Skeletal muscle cell (primary cell): Measurements from ENCODE around the gene EIF3J.
A peak's percentile ranks its signal among the peaks of the same experiment; 100 is the strongest.
"Not testable (repeated sequence)": the region's sequence is repeated elsewhere in the genome, so short reads cannot be mapped to it uniquely, and the experiment has no call there.

Experiments
- DNase-seq: peaks from one replicate; pipeline ENCODE4 v3.0.0-alpha.2; 2010; ENCODE audit warnings: low read depth
- H3K4me3 ChIP-seq: 2 replicates; pipeline ENCODE4 v1.5.1; 2011; ENCODE audit warnings: low read depth, mild to moderate bottlenecking, control low read depth, low read length, moderate library complexity

EIF3J gene

GRCh38 chr15:44536962-44537734 is at the start of gene EIF3J:
TSS of gene EIF3J (plus strand) at chr15:44537147. CDS start at chr15:44537195, 48 bp downstream.
- peak within 1 kb of the TSS; percentile 92 for H3K4me3 ChIP-seq
- peak; percentile 91 for DNase-seq

- peak; percentile 60 for DNase-seq
- no peak overlapping the region for H3K4me3 ChIP-seq
Measured at GRCh38 chr15:44489464-44489863, 47.5 kb upstream of the EIF3J start.

GRCh38 chr15:44490622-44491021 is 46.3 kb upstream of the EIF3J start:
- H3K4me3 ChIP-seq: no peak overlapping the region
- no peak for DNase-seq

GRCh38 chr15:44492040-44492439 is 44.9 kb upstream of the EIF3J start:
- no peak overlapping the region for H3K4me3 ChIP-seq
- no peak for DNase-seq

GRCh38 chr15:44492672-44493071 is 44.3 kb upstream of the EIF3J start:
- DNase-seq: no peak
- H3K4me3 ChIP-seq: no peak overlapping the region

- H3K4me3 ChIP-seq: no peak overlapping the region
- no peak for DNase-seq
Measured at GRCh38 chr15:44495562-44495961, 41.4 kb upstream of the EIF3J start.

- DNase-seq: no peak
Measured at GRCh38 chr15:44500555-44500954, 36.4 kb upstream of the EIF3J start.

GRCh38 chr15:44501768-44502366 is 35.1 kb upstream of the EIF3J start:
- H3K4me3 ChIP-seq: no peak overlapping the region
- peak; percentile 4 for DNase-seq

More at GRCh38 chr15:44500555-44500954, 36.4 kb upstream of the EIF3J start:
- no peak overlapping the region for H3K4me3 ChIP-seq

GRCh38 chr15:44516436-44516835 is 20.5 kb upstream of the EIF3J start:
- no peak overlapping the region for H3K4me3 ChIP-seq
- no peak for DNase-seq

- DNase-seq: no peak
- no peak overlapping the region for H3K4me3 ChIP-seq
Measured at GRCh38 chr15:44519537-44519936, 17.4 kb upstream of the EIF3J start.

- DNase-seq: no peak
Measured at GRCh38 chr15:44525018-44525417, 11.9 kb upstream of the EIF3J start.

GRCh38 chr15:44527241-44527640 is 9.7 kb upstream of the EIF3J start:
- no peak overlapping the region for H3K4me3 ChIP-seq
- no peak for DNase-seq

More at GRCh38 chr15:44525018-44525417, 11.9 kb upstream of the EIF3J start:
- H3K4me3 ChIP-seq: no peak overlapping the region

- no peak for DNase-seq
- H3K4me3 ChIP-seq: no peak overlapping the region
Measured at GRCh38 chr15:44529864-44530604, 6.9 kb upstream of the EIF3J start.

- H3K4me3 ChIP-seq: no peak overlapping the region
- no peak for DNase-seq
Measured at GRCh38 chr15:44530653-44531052, 6.3 kb upstream of the EIF3J start.

GRCh38 chr15:44532275-44532674 is 4.7 kb upstream of the EIF3J start:
- not testable (repeated sequence) for H3K4me3 ChIP-seq, DNase-seq

GRCh38 chr15:44532689-44533088 is 4.3 kb upstream of the EIF3J start:
- no peak for DNase-seq
- no peak overlapping the region for H3K4me3 ChIP-seq

GRCh38 chr15:44535092-44535491 is 1.9 kb upstream of the EIF3J start:
- H3K4me3 ChIP-seq: no peak overlapping the region
- no peak for DNase-seq

GRCh38 chr15:44535523-44536301 is 1.2 kb upstream of the EIF3J start:
- DNase-seq: no peak
- peak overlapping the region; percentile 92 for H3K4me3 ChIP-seq

GRCh38 chr15:44536302-44536961 is 515 bp upstream of the EIF3J start:
- no peak for DNase-seq
- peak overlapping the region; percentile 92 for H3K4me3 ChIP-seq
